HCT116 (cell line): Measurements from ENCODE around the gene SEMA3C.

Source experiments
- EZH2 ChIP-seq: fragments of 200-600 bp; sonication (generic); IDR thresholded peaks from 2 replicates; pipeline ENCODE4 v1.6.1; 2017; ENCODE audit warnings: antibody characterized with exemption, mixed run types
- ZNF274 ChIP-seq: fragments of 200-500 bp; sonication (Bioruptor generic); IDR thresholded peaks from 2 replicates; pipeline ENCODE4 v1.6.1; 2014; ENCODE audit warnings: mild to moderate bottlenecking, low read depth, low read length, inconsistent platforms
- TF ChIP-seq, protein P1 (sequence below), 3 experiments: fragments of 200-600 bp in 1 of 3; sonication (generic) in 1 of 3; IDR thresholded peaks in 2 of 3; conservative IDR thresholded peaks in 1 of 3; 2 replicates each; pipeline ENCODE4 v1.5.1; 2012 to 2017; ENCODE audit warnings: low read depth in 2 of 3, low read length in 2 of 3, antibody characterized with exemption in 1 of 3, borderline replicate concordance in 1 of 3, control low read depth in 1 of 3, mild to moderate bottlenecking in 1 of 3, mixed read lengths in 1 of 3, mixed run types in 1 of 3, moderate library complexity in 1 of 3; ENCODE audit not compliant: insufficient read depth in 1 of 3

DNA sequence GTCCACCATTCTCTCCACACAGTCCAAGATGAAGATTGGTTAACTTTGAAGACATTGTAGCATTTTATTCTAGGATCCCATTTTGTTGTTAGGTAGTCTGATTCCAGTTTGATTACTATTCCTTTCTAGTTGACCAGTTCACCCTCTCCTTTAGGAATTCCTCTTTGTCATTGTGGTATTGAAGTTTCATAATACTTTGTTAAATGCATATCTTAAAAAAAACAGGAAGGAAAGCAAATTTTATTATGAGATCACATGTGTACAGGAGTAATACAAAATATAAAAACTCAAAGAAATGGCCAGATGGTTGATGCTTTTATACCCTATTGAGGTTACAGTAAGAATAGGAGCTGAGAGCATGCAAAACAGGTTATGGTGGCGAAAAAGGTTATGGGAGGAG lies 15.5 kb upstream of the SEMA3C start:
- TF ChIP-seq, protein P1, sequence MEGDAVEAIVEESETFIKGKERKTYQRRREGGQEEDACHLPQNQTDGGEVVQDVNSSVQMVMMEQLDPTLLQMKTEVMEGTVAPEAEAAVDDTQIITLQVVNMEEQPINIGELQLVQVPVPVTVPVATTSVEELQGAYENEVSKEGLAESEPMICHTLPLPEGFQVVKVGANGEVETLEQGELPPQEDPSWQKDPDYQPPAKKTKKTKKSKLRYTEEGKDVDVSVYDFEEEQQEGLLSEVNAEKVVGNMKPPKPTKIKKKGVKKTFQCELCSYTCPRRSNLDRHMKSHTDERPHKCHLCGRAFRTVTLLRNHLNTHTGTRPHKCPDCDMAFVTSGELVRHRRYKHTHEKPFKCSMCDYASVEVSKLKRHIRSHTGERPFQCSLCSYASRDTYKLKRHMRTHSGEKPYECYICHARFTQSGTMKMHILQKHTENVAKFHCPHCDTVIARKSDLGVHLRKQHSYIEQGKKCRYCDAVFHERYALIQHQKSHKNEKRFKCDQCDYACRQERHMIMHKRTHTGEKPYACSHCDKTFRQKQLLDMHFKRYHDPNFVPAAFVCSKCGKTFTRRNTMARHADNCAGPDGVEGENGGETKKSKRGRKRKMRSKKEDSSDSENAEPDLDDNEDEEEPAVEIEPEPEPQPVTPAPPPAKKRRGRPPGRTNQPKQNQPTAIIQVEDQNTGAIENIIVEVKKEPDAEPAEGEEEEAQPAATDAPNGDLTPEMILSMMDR (IDR thresholded peaks at IDR 0.05 in 2 of 3, conservative IDR thresholded peaks at IDR 0.05 in 1 of 3; ENCODE audit: borderline replicate concordance in 1 of 3, insufficient read depth in 1 of 3, low read depth in 2 of 3, low read length in 2 of 3) = no peak
- no peak for TF ChIP-seq EZH2
- no peak for TF ChIP-seq ZNF274
